Activated CD4-positive, alpha-beta T cell treated with anti-CD3 and anti-CD28 coated beads, Interleukin-2, amount 50 U/mL, for 24 hours (primary cell): ENCODE measurements around the gene GRIN2D.

Source experiments
- DNase-seq, 2 donors: peaks; one replicate each; pipeline ENCODE4 v3.0.0-alpha.2; 2020; ENCODE audit warnings: low read depth in 1 of 2, low spot score in 1 of 2

The GRIN2D gene

GRCh38 chr19:48441360-48442050 lies 48.0 kb downstream of the GRIN2D start:
- no peak for DNase-seq

- no peak for DNase-seq
These were observed 48.9 kb downstream of the GRIN2D start for GRCh38 chr19:48442116-48443035.

GRCh38 chr19:48443256-48443655 lies 49.8 kb downstream of the GRIN2D start:
- DNase-seq, result no peak
